ENCODE data around the gene CPSF3. TPM values are rescaled to one million over a fixed set of nuclear protein-coding genes. Genes with fewer than 3 reads are reported as not detected.
A peak's percentile ranks its signal among the peaks of the same experiment; 100 is the strongest.

Gene CPSF3
- total and polyA plus RNA-seq, 2 donors from 2014 or later: 27.3 to 27.5 TPM

- no peaks in the 10 kb centered on the region for H3K27me3 ChIP-seq (ENCODE audit: control insufficient read depth, insufficient read depth, low read length)
- intact Hi-C loops (cut with DNase I): no loop called here
- no peak overlapping the region for H3K9ac ChIP-seq (ENCODE audit: low read length in 3 of 3)
- no peak for TF ChIP-seq CTCF (IDR thresholded peaks at IDR 0.05; ENCODE audit: borderline replicate concordance, extremely low read depth, insufficient read depth)
- H3K9me3 ChIP-seq (ENCODE audit: control insufficient read depth in 2 of 3, insufficient read depth in 1 of 3, low read length in 3 of 3): no peaks in the 10 kb centered on the region
- H3K27ac ChIP-seq (ENCODE audit: low read depth in 2 of 2, low read length in 2 of 2): no peak overlapping the region
- H3K4me3 ChIP-seq (ENCODE audit: low read length in 3 of 3): no peak overlapping the region
- H3K4me1 ChIP-seq (ENCODE audit: control insufficient read depth in 2 of 3, insufficient read depth in 2 of 3, low read depth in 1 of 3, low read length in 3 of 3): no peaks in the 10 kb centered on the region
- no peak for DNase-seq
- H3K36me3 ChIP-seq (ENCODE audit: control insufficient read depth in 2 of 3, insufficient read depth in 3 of 3, low read length in 3 of 3): peaks cover 0 to 7% (median 6%) of the 10 kb centered on the region in 3 donors
- FAIRE-seq: no peak
These were observed 41.7 kb downstream of the CPSF3 start for GRCh38 chr2:9465170-9465569.

GRCh38 chr2:9466147-9466683, 42.8 kb downstream of the CPSF3 start:
- DNase-seq (no peak), FAIRE-seq (no peak)
- Histone ChIP-seq H3K4me3 (ENCODE audit: low read length in 3 of 3) (no peak overlapping the region), H3K27me3 (ENCODE audit: control insufficient read depth, insufficient read depth, low read length) (no peaks in the 10 kb centered on the region), H3K9ac (ENCODE audit: low read length in 3 of 3) (no peak overlapping the region), H3K9me3 (ENCODE audit: control insufficient read depth in 2 of 3, insufficient read depth in 1 of 3, low read length in 3 of 3) (no peaks in the 10 kb centered on the region), H3K36me3 (ENCODE audit: control insufficient read depth in 2 of 3, insufficient read depth in 3 of 3, low read length in 3 of 3) (peaks cover 3 to 4% (median 4%) of the 10 kb centered on the region in 3 donors), H3K27ac (ENCODE audit: low read depth in 2 of 2, low read length in 2 of 2) (no peak overlapping the region), H3K4me1 (ENCODE audit: control insufficient read depth in 2 of 3, insufficient read depth in 2 of 3, low read depth in 1 of 3, low read length in 3 of 3) (no peaks in the 10 kb centered on the region)
- intact Hi-C loops (cut with DNase I): no loop called here
- no peak for TF ChIP-seq CTCF (IDR thresholded peaks at IDR 0.05; ENCODE audit: borderline replicate concordance, extremely low read depth, insufficient read depth)

- H3K4me1 ChIP-seq (ENCODE audit: control insufficient read depth in 2 of 3, insufficient read depth in 2 of 3, low read depth in 1 of 3, low read length in 3 of 3): no peaks in the 10 kb centered on the region
- DNase-seq (peak in 2 of 5 donors; percentile 7 to 88), FAIRE-seq (no peak)
- H3K27me3 ChIP-seq (ENCODE audit: control insufficient read depth, insufficient read depth, low read length): no peaks in the 10 kb centered on the region
- H3K9me3 ChIP-seq (ENCODE audit: control insufficient read depth in 2 of 3, insufficient read depth in 1 of 3, low read length in 3 of 3): no peaks in the 10 kb centered on the region
- TF ChIP-seq CTCF (IDR thresholded peaks at IDR 0.05; ENCODE audit: borderline replicate concordance, extremely low read depth, insufficient read depth): no peak
- H3K4me3 ChIP-seq (ENCODE audit: low read length in 3 of 3): no peak overlapping the region
- H3K9ac ChIP-seq (ENCODE audit: low read length in 3 of 3): no peak overlapping the region
- peaks cover 4 to 6% (median 4%) of the 10 kb centered on the region in 3 donors for H3K36me3 ChIP-seq (ENCODE audit: control insufficient read depth in 2 of 3, insufficient read depth in 3 of 3, low read length in 3 of 3)
- intact Hi-C loops (cut with DNase I): no loop called here
- no peak overlapping the region for H3K27ac ChIP-seq (ENCODE audit: low read depth in 2 of 2, low read length in 2 of 2)
These were observed 44.2 kb downstream of the CPSF3 start for GRCh38 chr2:9467687-9468086.

- no peak for TF ChIP-seq CTCF (IDR thresholded peaks at IDR 0.05; ENCODE audit: borderline replicate concordance, extremely low read depth, insufficient read depth)
- DNase-seq (no peak), FAIRE-seq (no peak)
- peaks cover 2 to 6% (median 4%) of the 10 kb centered on the region in 3 donors for H3K36me3 ChIP-seq (ENCODE audit: control insufficient read depth in 2 of 3, insufficient read depth in 3 of 3, low read length in 3 of 3)
- H3K9me3 ChIP-seq (ENCODE audit: control insufficient read depth in 2 of 3, insufficient read depth in 1 of 3, low read length in 3 of 3): no peaks in the 10 kb centered on the region
- intact Hi-C loops (cut with DNase I): no loop called here
- no peak overlapping the region for H3K27ac ChIP-seq (ENCODE audit: low read depth in 2 of 2, low read length in 2 of 2)
- H3K4me1 ChIP-seq (ENCODE audit: control insufficient read depth in 2 of 3, insufficient read depth in 2 of 3, low read depth in 1 of 3, low read length in 3 of 3): peaks cover 0 to 8% (median 0%) of the 10 kb centered on the region in 3 donors
- H3K27me3 ChIP-seq (ENCODE audit: control insufficient read depth, insufficient read depth, low read length): no peaks in the 10 kb centered on the region
- H3K9ac ChIP-seq (ENCODE audit: low read length in 3 of 3): no peak overlapping the region
- no peak overlapping the region for H3K4me3 ChIP-seq (ENCODE audit: low read length in 3 of 3)
These were observed 47.8 kb downstream of the CPSF3 start for GRCh38 chr2:9471206-9471605.
